ENCODE measurements around the gene ALK.

ALK gene

GRCh38 chr2:29770846-29771245, 150.5 kb downstream of the ALK start:
- Histone ChIP-seq H3K4me3 (ENCODE audit: low read depth, low read length, poor library complexity, severe bottlenecking) (no peak overlapping the region), H3K4me2 (ENCODE audit: low read length) (no peak overlapping the region), H3K27ac (ENCODE audit: low read depth, low read length, poor library complexity, severe bottlenecking) (no peak overlapping the region), H2AFZ (ENCODE audit: low read length) (no peak overlapping the region), H3F3A (ENCODE audit: insufficient read depth, low read length) (no peaks in the 10 kb centered on the region), H3K9me3 (ENCODE audit: low read length) (no peaks in the 10 kb centered on the region), H3K9me2 (ENCODE audit: low read depth, low read length) (no peaks in the 10 kb centered on the region), H3K36me3 (ENCODE audit: insufficient read depth, low read length) (no peaks in the 10 kb centered on the region), H3K27me3 (ENCODE audit: insufficient read depth, low read length) (no peaks in the 10 kb centered on the region), H3K9ac (ENCODE audit: low read length) (no peak overlapping the region), H3K4me1 (ENCODE audit: insufficient read depth, low read length, severe bottlenecking) (no peaks in the 10 kb centered on the region), H3K79me2 (ENCODE audit: insufficient read depth, low read length) (no peaks in the 10 kb centered on the region), H4K20me1 (ENCODE audit: insufficient read depth, low read length) (no peaks in the 10 kb centered on the region)
- no peak for TF ChIP-seq EZH2 (IDR thresholded peaks at IDR 0.05; ENCODE audit: borderline replicate concordance, low read length)
- TF ChIP-seq CTCF (IDR thresholded peaks at IDR 0.05; ENCODE audit: low read length): no peak

GRCh38 chr2:29769847-29770246, 151.5 kb downstream of the ALK start:
- H3K4me3 ChIP-seq (ENCODE audit: low read depth, low read length, poor library complexity, severe bottlenecking): no peak overlapping the region
- H3F3A ChIP-seq (ENCODE audit: insufficient read depth, low read length): no peaks in the 10 kb centered on the region
- H3K27me3 ChIP-seq (ENCODE audit: insufficient read depth, low read length): no peaks in the 10 kb centered on the region
- H3K4me1 ChIP-seq (ENCODE audit: insufficient read depth, low read length, severe bottlenecking): no peaks in the 10 kb centered on the region
- no peak overlapping the region for H3K9ac ChIP-seq (ENCODE audit: low read length)
- H3K36me3 ChIP-seq (ENCODE audit: insufficient read depth, low read length): no peaks in the 10 kb centered on the region
- no peaks in the 10 kb centered on the region for H3K9me2 ChIP-seq (ENCODE audit: low read depth, low read length)
- no peaks in the 10 kb centered on the region for H3K9me3 ChIP-seq (ENCODE audit: low read length)
- no peak overlapping the region for H2AFZ ChIP-seq (ENCODE audit: low read length)
- no peaks in the 10 kb centered on the region for H4K20me1 ChIP-seq (ENCODE audit: insufficient read depth, low read length)
- no peaks in the 10 kb centered on the region for H3K79me2 ChIP-seq (ENCODE audit: insufficient read depth, low read length)
- TF ChIP-seq EZH2 (IDR thresholded peaks at IDR 0.05; ENCODE audit: borderline replicate concordance, low read length) (no peak), CTCF (IDR thresholded peaks at IDR 0.05; ENCODE audit: low read length) (no peak)
- no peak overlapping the region for H3K4me2 ChIP-seq (ENCODE audit: low read length)
- H3K27ac ChIP-seq (ENCODE audit: low read depth, low read length, poor library complexity, severe bottlenecking): no peak overlapping the region

- no peaks in the 10 kb centered on the region for H3K9me3 ChIP-seq (ENCODE audit: low read length)
- H3K27me3 ChIP-seq (ENCODE audit: insufficient read depth, low read length): no peaks in the 10 kb centered on the region
- H3K36me3 ChIP-seq (ENCODE audit: insufficient read depth, low read length): no peaks in the 10 kb centered on the region
- no peak overlapping the region for H2AFZ ChIP-seq (ENCODE audit: low read length)
- no peaks in the 10 kb centered on the region for H4K20me1 ChIP-seq (ENCODE audit: insufficient read depth, low read length)
- H3K79me2 ChIP-seq (ENCODE audit: insufficient read depth, low read length): no peaks in the 10 kb centered on the region
- no peak overlapping the region for H3K4me3 ChIP-seq (ENCODE audit: low read depth, low read length, poor library complexity, severe bottlenecking)
- no peak overlapping the region for H3K27ac ChIP-seq (ENCODE audit: low read depth, low read length, poor library complexity, severe bottlenecking)
- TF ChIP-seq CTCF (IDR thresholded peaks at IDR 0.05; ENCODE audit: low read length) (no peak), EZH2 (IDR thresholded peaks at IDR 0.05; ENCODE audit: borderline replicate concordance, low read length) (no peak)
- H3K4me1 ChIP-seq (ENCODE audit: insufficient read depth, low read length, severe bottlenecking): no peaks in the 10 kb centered on the region
- H3F3A ChIP-seq (ENCODE audit: insufficient read depth, low read length): no peaks in the 10 kb centered on the region
- H3K9me2 ChIP-seq (ENCODE audit: low read depth, low read length): no peaks in the 10 kb centered on the region
- no peak overlapping the region for H3K4me2 ChIP-seq (ENCODE audit: low read length)
- no peak overlapping the region for H3K9ac ChIP-seq (ENCODE audit: low read length)
These were observed 153.6 kb downstream of the ALK start for GRCh38 chr2:29767606-29768335.
